Neuronal stem cell (in vitro differentiated cells): ENCODE measurements around the gene TRMT61A.
"Not testable (repeated sequence)": the region's sequence is repeated elsewhere in the genome, so short reads cannot be mapped to it uniquely, and the experiment has no call there.

Experiments
- DNase-seq: peaks from one replicate; pipeline ENCODE4 v3.0.0-alpha.2; 2013; ENCODE audit warnings: low spot score
- H2AFZ ChIP-seq: one replicate; pipeline ENCODE4 v1.6.1; 2013; ENCODE audit warnings: mild to moderate bottlenecking, low read length, inconsistent platforms
- H2AK5ac ChIP-seq: 2 replicates; pipeline ENCODE4 v1.6.1; 2013; ENCODE audit warnings: low read depth, mild to moderate bottlenecking, inconsistent platforms, low read length, moderate library complexity, mixed read lengths
- H2BK120ac ChIP-seq: 2 replicates; pipeline ENCODE4 v1.6.1; 2013; ENCODE audit warnings: low read depth, mild to moderate bottlenecking, inconsistent platforms, low read length, moderate library complexity, mixed read lengths
- H2BK12ac ChIP-seq: one replicate; pipeline ENCODE4 v1.6.1; 2013; ENCODE audit warnings: low read length, inconsistent platforms
- H2BK15ac ChIP-seq: 2 replicates; pipeline ENCODE4 v1.6.1; 2013; ENCODE audit warnings: mild to moderate bottlenecking, low read length, inconsistent platforms, mixed read lengths
- H2BK5ac ChIP-seq: one replicate; pipeline ENCODE4 v1.6.1; 2013; ENCODE audit warnings: inconsistent platforms, mild to moderate bottlenecking, low read length, moderate library complexity
- H3K14ac ChIP-seq: one replicate; pipeline ENCODE4 v1.6.1; 2013; ENCODE audit warnings: low read length, inconsistent platforms
- H3K18ac ChIP-seq: 2 replicates; pipeline ENCODE4 v1.6.1; 2013; ENCODE audit warnings: low read length, inconsistent platforms
- H3K23ac ChIP-seq: 2 replicates; pipeline ENCODE4 v1.6.1; 2013; ENCODE audit warnings: low read depth, mild to moderate bottlenecking, mixed read lengths, low read length, inconsistent platforms; ENCODE audit not compliant: poor library complexity
- H3K27ac ChIP-seq: replicated peaks from 3 replicates; pipeline ENCODE4 v1.5.1; 2013; ENCODE audit warnings: low read length, inconsistent platforms
- H3K27me3 ChIP-seq, 3 experiments: 2 replicates each; pipeline ENCODE4 v1.6.1; 2013; ENCODE audit warnings: low read length in 3 of 3, mild to moderate bottlenecking in 2 of 3, inconsistent platforms in 1 of 3, low read depth in 1 of 3, mixed read lengths in 1 of 3, moderate library complexity in 1 of 3; ENCODE audit not compliant: control insufficient read depth in 3 of 3, insufficient read depth in 3 of 3
- H3K36me3 ChIP-seq, 2 donors: replicated peaks in 1 of 2; 2 replicates each; pipeline ENCODE4 v1.6.1; 2013; ENCODE audit warnings: low read length in 2 of 2; ENCODE audit not compliant: control insufficient read depth in 2 of 2, insufficient read depth in 2 of 2
- H3K4ac ChIP-seq: 2 replicates; pipeline ENCODE4 v1.6.1; 2013; ENCODE audit warnings: inconsistent platforms, mild to moderate bottlenecking, low read length, moderate library complexity
- H3K4me1 ChIP-seq, 2 donors: 1 replicate in 1 of 2; 2 replicates in 1 of 2; pipeline ENCODE4 v1.6.1; 2013; ENCODE audit warnings: low read length in 2 of 2, low read depth in 1 of 2; ENCODE audit not compliant: control insufficient read depth in 2 of 2, insufficient read depth in 1 of 2
- H3K4me2 ChIP-seq: one replicate; pipeline ENCODE4 v1.6.1; 2013; ENCODE audit warnings: mild to moderate bottlenecking, low read length, inconsistent platforms; ENCODE audit not compliant: insufficient read depth, poor library complexity, severe bottlenecking
- H3K4me3 ChIP-seq, 2 donors: 2 replicates each; pipeline ENCODE4 v1.5.1; 2013; ENCODE audit warnings: low read length in 2 of 2, mild to moderate bottlenecking in 2 of 2, inconsistent platforms in 1 of 2, moderate library complexity in 1 of 2
- H3K79me1 ChIP-seq: one replicate; pipeline ENCODE4 v1.6.1; 2013; ENCODE audit warnings: low read depth, mild to moderate bottlenecking, inconsistent platforms, low read length, moderate library complexity
- H3K9ac ChIP-seq: one replicate; pipeline ENCODE4 v1.6.1; 2013; ENCODE audit warnings: mild to moderate bottlenecking, low read depth, low read length, inconsistent platforms; ENCODE audit not compliant: poor library complexity
- H3K9me3 ChIP-seq, 2 donors: replicated peaks in 1 of 2; 2 replicates each; pipeline versions ENCODE3 to v1.6.1; 2013; ENCODE audit warnings: low read length in 2 of 2, mild to moderate bottlenecking in 2 of 2, inconsistent platforms in 1 of 2, low read depth in 1 of 2, mixed read lengths in 1 of 2, moderate library complexity in 1 of 2; ENCODE audit not compliant: control insufficient read depth in 2 of 2, insufficient read depth in 1 of 2
- H4K8ac ChIP-seq: one replicate; pipeline ENCODE4 v1.6.1; 2013; ENCODE audit warnings: low read depth, mild to moderate bottlenecking, inconsistent platforms, low read length, moderate library complexity
- H4K91ac ChIP-seq: one replicate; pipeline ENCODE4 v1.6.1; 2013; ENCODE audit warnings: low read length, low read depth, mild to moderate bottlenecking, inconsistent platforms; ENCODE audit not compliant: poor library complexity
- WGBS, 2 donors: extraction: QIAGEN DNeasy Blood & Tissue Kit; methylation state at CpG; one replicate each; pipeline ENCODE4 v1.1.7; 2013; ENCODE audit warnings: missing lambda C conversion rate in 2 of 2, mixed read lengths in 1 of 2; ENCODE audit not compliant: insufficient read length in 2 of 2, insufficient replicate concordance in 1 of 2; ENCODE audit errors: extremely low coverage in 2 of 2; 5-methylcytosine and 5-hydroxymethylcytosine counted together

TRMT61A gene

DNA sequence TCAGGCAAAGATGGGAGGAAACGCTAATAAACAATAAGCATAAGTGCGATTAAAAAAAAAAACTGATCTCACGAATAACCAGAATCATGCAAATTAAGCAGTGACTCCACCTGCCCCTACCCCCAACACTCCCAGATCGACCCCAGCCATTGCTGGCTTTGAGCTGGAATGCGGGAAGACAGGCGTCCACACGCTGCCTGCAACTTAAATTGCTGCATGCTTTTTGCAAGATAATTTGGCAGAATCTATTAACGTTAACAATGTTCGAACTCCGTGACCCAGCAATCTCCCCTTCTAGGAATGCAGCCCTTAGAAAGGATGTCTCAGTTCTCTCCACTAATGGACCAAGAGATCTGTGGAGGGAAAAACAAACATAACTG lies 5.4 kb upstream of the TRMT61A start:
- H3K23ac ChIP-seq = no peak overlapping the region

DNA sequence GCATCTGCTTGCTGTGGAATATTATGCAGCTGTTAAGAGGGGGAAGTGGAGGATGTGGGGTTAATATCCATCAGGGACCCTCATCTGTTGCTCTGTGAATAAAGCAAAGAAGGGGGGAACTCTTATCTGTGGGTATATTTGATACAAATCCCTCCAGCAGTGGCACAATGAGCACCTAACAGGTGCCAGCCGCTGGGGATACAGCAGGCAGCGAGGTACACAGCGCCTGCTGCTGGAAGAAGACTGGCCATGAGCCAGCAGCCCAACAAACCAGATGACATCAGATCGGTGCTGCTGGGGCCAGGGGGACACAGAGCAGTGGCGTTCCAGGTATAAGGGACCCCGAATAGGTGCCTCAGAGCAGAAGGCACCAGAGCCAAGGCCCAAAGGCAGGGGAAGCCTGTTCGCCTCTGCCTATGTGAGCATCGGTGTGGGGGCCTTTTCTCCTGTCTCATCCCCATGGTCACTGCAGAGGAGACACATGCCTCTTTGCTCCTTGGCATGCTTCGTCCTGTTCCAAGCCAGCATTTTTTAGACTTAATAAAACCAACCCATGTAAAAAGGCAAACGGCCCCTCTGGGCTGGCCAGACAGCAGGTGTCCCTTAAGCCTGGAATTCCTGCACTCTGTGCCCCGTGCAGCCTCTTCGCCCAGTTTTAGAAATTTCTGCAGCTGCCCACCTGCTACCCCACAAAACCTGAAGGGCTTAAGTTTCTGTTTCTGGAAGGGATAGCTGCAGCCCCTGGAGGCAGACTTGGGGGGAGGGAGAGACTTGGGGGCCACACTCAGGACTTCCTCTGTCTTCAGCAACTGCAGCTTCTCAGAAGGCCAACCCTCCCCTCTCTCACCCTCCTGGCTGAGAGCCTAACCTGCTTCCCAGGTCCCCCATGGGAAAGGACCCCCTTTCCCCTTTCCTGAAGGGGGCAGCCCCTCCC lies 4.7 kb upstream of the TRMT61A start:
- H2BK120ac ChIP-seq = no peak overlapping the region
- peaks cover 0 to 18% (median 2%) of the 10 kb centered on the region in 3 experiments for H3K27me3 ChIP-seq
- peak overlapping the region; percentile 18 for H3K9ac ChIP-seq
- H2BK5ac ChIP-seq = no peak overlapping the region
- no peak overlapping the region for H3K23ac ChIP-seq
- peaks cover 12 to 20% of the 10 kb centered on the region in 2 donors for H3K36me3 ChIP-seq
- no peak overlapping the region for H2AFZ ChIP-seq
- H3K9me3 ChIP-seq = no peaks in the 10 kb centered on the region
- H2BK12ac ChIP-seq = no peak overlapping the region
- H2AK5ac ChIP-seq = peak overlapping the region; percentile 67
- H3K14ac ChIP-seq = no peak overlapping the region
- H3K27ac ChIP-seq = no peak overlapping the region
- H2BK15ac ChIP-seq = peak overlapping the region; percentile 11
- H3K79me1 ChIP-seq = peaks cover 15% of the 10 kb centered on the region
- no peak overlapping the region for H3K4me3 ChIP-seq
- H3K4ac ChIP-seq = no peak overlapping the region
- no peak for DNase-seq
- H4K8ac ChIP-seq = no peak overlapping the region
- H3K4me1 ChIP-seq = peaks cover 19 to 44% of the 10 kb centered on the region in 2 donors
- H3K4me2 ChIP-seq = no peak overlapping the region
- WGBS, 2 donors = no CpG with 5 or more reads among the region's 12 CpGs
- peak overlapping the region; percentile 15 for H3K18ac ChIP-seq
- no peak overlapping the region for H4K91ac ChIP-seq

More for the DNA sequence above, 5.4 kb upstream of the TRMT61A start:
- Histone ChIP-seq H3K27me3 (peaks cover 0 to 18% (median 2%) of the 10 kb centered on the region in 3 experiments), H3K9ac (no peak overlapping the region), H3K79me1 (peaks cover 13% of the 10 kb centered on the region), H4K91ac (no peak overlapping the region), H4K8ac (no peak overlapping the region), H3K18ac (no peak overlapping the region), H2AFZ (peak overlapping the region; percentile 93), H3K14ac (no peak overlapping the region), H2BK5ac (no peak overlapping the region), H3K4me1 (peaks cover 20 to 50% of the 10 kb centered on the region in 2 donors), H2AK5ac (no peak overlapping the region), H3K9me3 (no peaks in the 10 kb centered on the region), H3K27ac (no peak overlapping the region), H3K36me3 (peaks cover 13 to 27% of the 10 kb centered on the region in 2 donors), H2BK120ac (no peak overlapping the region), H3K4me3 (peak overlapping the region in 1 of 2 donors; percentile 100), H2BK12ac (no peak overlapping the region), H3K4me2 (peak overlapping the region; percentile 94), H2BK15ac (no peak overlapping the region), H3K4ac (no peak overlapping the region)
- WGBS, 2 donors = no CpG with 5 or more reads among the region's 10 CpGs
- DNase-seq = no peak

DNA sequence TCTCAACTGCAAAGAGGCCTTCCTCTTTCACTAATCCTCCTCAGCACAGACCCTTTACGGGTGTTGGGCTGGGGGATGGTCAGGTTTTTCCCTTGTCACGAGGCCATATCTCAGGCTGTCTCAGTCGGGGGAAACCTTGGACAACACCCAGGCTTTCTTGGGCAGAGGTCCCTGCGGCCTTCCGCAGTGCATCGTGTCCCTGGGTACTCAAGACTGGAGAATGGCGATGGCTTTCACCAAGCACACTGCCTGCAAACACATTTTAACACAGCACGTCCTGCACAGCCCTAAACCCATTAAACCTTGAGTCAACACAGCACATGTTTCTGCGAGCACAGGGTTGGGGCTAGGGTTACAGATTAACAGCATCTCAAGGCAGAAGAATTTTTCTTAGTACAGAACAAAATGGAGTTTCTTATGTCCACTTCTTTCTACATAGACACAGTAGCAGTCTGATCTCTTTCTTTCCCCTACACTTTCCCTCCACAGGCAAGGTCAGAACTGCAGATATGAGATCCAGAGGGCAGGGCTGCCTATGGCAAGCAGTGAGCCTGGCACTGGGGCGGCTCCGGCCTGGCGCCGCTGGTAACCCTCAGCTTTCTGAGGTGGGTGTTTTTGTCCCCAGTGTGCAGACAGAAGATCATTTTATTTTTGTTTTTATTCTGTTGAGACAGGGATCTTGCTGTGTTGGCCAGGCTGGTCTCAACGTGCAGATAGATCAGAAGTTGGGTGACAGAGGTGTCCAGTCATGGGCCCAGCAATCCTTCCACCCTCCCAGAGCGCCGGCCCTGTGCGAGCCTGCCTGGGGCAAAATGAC lies 3.4 kb upstream of the TRMT61A start:
- H2BK5ac ChIP-seq, H2AFZ ChIP-seq, H3K14ac ChIP-seq, H2BK12ac ChIP-seq, H2AK5ac ChIP-seq, H3K27ac ChIP-seq, H3K4ac ChIP-seq, H3K18ac ChIP-seq, H3K9ac ChIP-seq, H3K4me3 ChIP-seq, H4K91ac ChIP-seq, H4K8ac ChIP-seq, H3K23ac ChIP-seq, H3K4me2 ChIP-seq, H3K9me3 ChIP-seq, DNase-seq, H2BK120ac ChIP-seq: not testable (repeated sequence)
- peaks cover 24 to 42% of the 10 kb centered on the region in 2 donors for H3K4me1 ChIP-seq
- peaks cover 0 to 13% of the 10 kb centered on the region in 2 donors for H3K36me3 ChIP-seq
- H3K27me3 ChIP-seq = peaks cover 0 to 18% (median 2%) of the 10 kb centered on the region in 3 experiments
- H2BK15ac ChIP-seq = peak overlapping the region; percentile 58
- H3K79me1 ChIP-seq = peaks cover 20% of the 10 kb centered on the region
- WGBS, 2 donors = no CpG with 5 or more reads among the region's 17 CpGs
